Neural progenitor cell (in vitro differentiated cells): ENCODE measurements around the gene PPA2. TPM values are rescaled to one million over a fixed set of nuclear protein-coding genes. Genes with fewer than 3 reads are reported as not detected.
"Not testable (repeated sequence)": the region's sequence is repeated elsewhere in the genome, so short reads cannot be mapped to it uniquely, and the experiment has no call there.

Experiments used
- DNase-seq: peaks from one replicate; pipeline ENCODE4 v3.0.0-alpha.2; 2016; ENCODE audit warnings: low spot score
- H2AFZ ChIP-seq: fragments of 200-600 bp; sonication (generic); replicated peaks from 2 replicates; pipeline ENCODE4 v1.6.1; 2016; ENCODE audit warnings: antibody characterized with exemption
- H3F3A ChIP-seq: fragments of 200-600 bp; sonication (generic); 2 replicates; pipeline ENCODE4 v1.6.1; 2016; ENCODE audit warnings: antibody characterized with exemption, low read depth
- H3K27ac ChIP-seq: fragments of 200-600 bp; sonication (generic); 2 replicates; pipeline ENCODE4 v1.5.1; 2016; ENCODE audit warnings: mild to moderate bottlenecking
- H3K27me3 ChIP-seq: fragments of 200-600 bp; sonication (generic); 2 replicates; pipeline ENCODE4 v1.6.1; 2016; ENCODE audit warnings: mild to moderate bottlenecking, moderate library complexity
- H3K36me3 ChIP-seq: fragments of 200-600 bp; sonication (generic); 2 replicates; pipeline ENCODE4 v1.5.1; 2016
- H3K4me1 ChIP-seq: fragments of 200-600 bp; sonication (generic); 2 replicates; pipeline ENCODE4 v1.6.1; 2016; ENCODE audit warnings: mixed run types
- H3K4me2 ChIP-seq: fragments of 200-600 bp; sonication (generic); 2 replicates; pipeline ENCODE4 v1.6.1; 2016
- H3K4me3 ChIP-seq: fragments of 200-600 bp; sonication (generic); 2 replicates; pipeline ENCODE4 v1.5.1; 2016
- H3K79me2 ChIP-seq: fragments of 200-600 bp; sonication (generic); 2 replicates; pipeline ENCODE4 v1.6.1; 2016; ENCODE audit warnings: low read depth
- H3K9ac ChIP-seq: fragments of 200-600 bp; sonication (generic); 2 replicates; pipeline ENCODE4 v1.6.1; 2016
- H3K9me3 ChIP-seq: fragments of 200-600 bp; sonication (generic); 2 replicates; pipeline ENCODE4 v1.5.1; 2016; ENCODE audit warnings: low read depth
- H4K20me1 ChIP-seq: fragments of 200-600 bp; sonication (generic); 2 replicates; pipeline ENCODE4 v1.6.1; 2016; ENCODE audit warnings: low read depth
- H3K27ac Mint-ChIP-seq: 3 replicates; pipeline ENCODE4 v1.8.0; 2021; ENCODE audit warnings: mixed read lengths
- H3K27me3 Mint-ChIP-seq: 2 replicates; pipeline ENCODE4 v1.8.0; 2022; ENCODE audit warnings: low read depth, mild to moderate bottlenecking, inconsistent platforms, moderate library complexity, mixed read lengths; ENCODE audit not compliant: insufficient read depth
- H3K36me3 Mint-ChIP-seq: 3 replicates; pipeline ENCODE4 v1.8.0; 2021; ENCODE audit warnings: mixed read lengths
- H3K4me1 Mint-ChIP-seq: 3 replicates; pipeline ENCODE4 v1.8.0; 2021; ENCODE audit warnings: mixed read lengths
- H3K4me3 Mint-ChIP-seq: 3 replicates; pipeline ENCODE4 v1.8.0; 2021; ENCODE audit warnings: mild to moderate bottlenecking, moderate library complexity, mixed read lengths
- H3K9me3 Mint-ChIP-seq: 3 replicates; pipeline ENCODE4 v1.8.0; 2020; ENCODE audit warnings: mixed read lengths
- CTCF ChIP-seq: fragments of 200-600 bp; sonication (generic); IDR thresholded peaks from 2 replicates; pipeline ENCODE4 v1.5.1; 2017; ENCODE audit warnings: antibody characterized with exemption, mild to moderate bottlenecking
- EZH2 ChIP-seq: fragments of 200-600 bp; sonication (generic); IDR thresholded peaks from 2 replicates; pipeline ENCODE4 v1.6.1; 2017; ENCODE audit warnings: antibody characterized with exemption, mild to moderate bottlenecking, moderate library complexity
- EZH2phosphoT487 ChIP-seq: fragments of 200-600 bp; sonication (generic); IDR thresholded peaks from 2 replicates; pipeline ENCODE4 v1.6.1; 2017; ENCODE audit warnings: antibody characterized with exemption
- total RNA-seq: library from RNA; depleted of rRNA; stranded (reverse); fragments of >200 nt; gene quantifications from 2 replicates; pipeline ENCODE4 v1.2.3, GENCODE V29; 2015; ENCODE audit warnings: low replicate concordance

Gene PPA2
- total RNA-seq, 1 donor from 2014 or later: 237 TPM

DNA sequence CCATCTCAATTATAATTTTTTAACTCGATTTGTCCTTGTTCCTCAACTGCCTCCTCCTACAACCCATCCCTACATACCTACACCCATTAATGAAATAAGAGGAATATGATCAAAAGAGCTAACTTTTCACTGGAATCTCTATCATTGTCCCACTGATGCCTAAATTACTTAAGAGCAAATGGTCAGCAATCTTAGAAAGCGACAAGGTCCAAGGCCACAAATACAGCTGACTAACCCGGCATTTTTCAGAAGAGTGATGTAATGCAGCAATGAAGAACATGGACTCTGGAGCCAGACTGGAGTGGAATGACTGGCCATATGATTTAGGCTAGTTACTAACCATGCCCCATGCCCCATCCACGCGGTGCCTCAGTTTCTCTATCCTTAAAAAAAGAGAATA is 56.2 kb downstream of the PPA2 start:
- Histone ChIP-seq H4K20me1 (no peaks in the 10 kb centered on the region), H3K79me2 (no peaks in the 10 kb centered on the region), H3K9ac (no peak overlapping the region), H3K9me3 (no peaks in the 10 kb centered on the region), H3F3A (no peaks in the 10 kb centered on the region), H3K36me3 (peaks cover 10% of the 10 kb centered on the region), H3K4me3 (no peak overlapping the region), H3K4me1 (no peaks in the 10 kb centered on the region), H3K4me2 (no peak overlapping the region), H3K27ac (no peak overlapping the region), H2AFZ (no peak overlapping the region), H3K27me3 (no peaks in the 10 kb centered on the region)
- Mint-ChIP-seq H3K4me1 (no peaks in the 10 kb centered on the region), H3K27ac (no peak overlapping the region), H3K36me3 (peaks cover 23% of the 10 kb centered on the region), H3K4me3 (no peak overlapping the region), H3K27me3 (peaks cover 5% of the 10 kb centered on the region), H3K9me3 (peaks cover 1% of the 10 kb centered on the region)
- DNase-seq: no peak
- TF ChIP-seq EZH2phosphoT487 (no peak), EZH2 (no peak), CTCF (no peak)

GRCh38 chr4:105415281-105415744 is 58.5 kb downstream of the PPA2 start:
- H3K27me3 ChIP-seq: no peaks in the 10 kb centered on the region
- peaks cover 33% of the 10 kb centered on the region for H3K36me3 Mint-ChIP-seq
- H3K4me1 ChIP-seq: no peaks in the 10 kb centered on the region
- H3K4me3 ChIP-seq: no peak overlapping the region
- TF ChIP-seq EZH2phosphoT487 (no peak), EZH2 (no peak), CTCF (no peak)
- H3K27me3 Mint-ChIP-seq: peaks cover 5% of the 10 kb centered on the region
- H4K20me1 ChIP-seq: no peaks in the 10 kb centered on the region
- no peak overlapping the region for H3K27ac ChIP-seq
- no peak overlapping the region for H3K4me2 ChIP-seq
- H3K27ac Mint-ChIP-seq: no peak overlapping the region
- H3K4me3 Mint-ChIP-seq: no peak overlapping the region
- no peak for DNase-seq
- no peak overlapping the region for H2AFZ ChIP-seq
- no peaks in the 10 kb centered on the region for H3K4me1 Mint-ChIP-seq
- no peak overlapping the region for H3K9ac ChIP-seq
- no peaks in the 10 kb centered on the region for H3F3A ChIP-seq
- H3K9me3 Mint-ChIP-seq: peaks cover 14% of the 10 kb centered on the region
- peaks cover 9% of the 10 kb centered on the region for H3K36me3 ChIP-seq
- no peaks in the 10 kb centered on the region for H3K9me3 ChIP-seq
- no peaks in the 10 kb centered on the region for H3K79me2 ChIP-seq

- no peak for DNase-seq
- Mint-ChIP-seq H3K27me3 (peaks cover 5% of the 10 kb centered on the region), H3K36me3 (peaks cover 38% of the 10 kb centered on the region), H3K27ac (no peak overlapping the region), H3K4me3 (no peak overlapping the region), H3K4me1 (no peaks in the 10 kb centered on the region), H3K9me3 (peaks cover 14% of the 10 kb centered on the region)
- Histone ChIP-seq H3K27me3 (no peaks in the 10 kb centered on the region), H3F3A (no peaks in the 10 kb centered on the region), H3K4me1 (no peaks in the 10 kb centered on the region), H3K9ac (no peak overlapping the region), H3K27ac (no peak overlapping the region), H4K20me1 (no peaks in the 10 kb centered on the region), H3K79me2 (no peaks in the 10 kb centered on the region), H3K4me2 (no peak overlapping the region), H3K36me3 (peaks cover 9% of the 10 kb centered on the region), H2AFZ (no peak overlapping the region), H3K4me3 (no peak overlapping the region), H3K9me3 (no peaks in the 10 kb centered on the region)
- TF ChIP-seq CTCF (no peak), EZH2 (no peak), EZH2phosphoT487 (no peak)
Observed at GRCh38 chr4:105414316-105414715, 59.5 kb downstream of the PPA2 start.

- not testable (repeated sequence) for H3K27me3 Mint-ChIP-seq, H3K4me1 Mint-ChIP-seq, DNase-seq, H3K4me3 ChIP-seq, H3K4me1 ChIP-seq, H3K4me2 ChIP-seq, H3K9me3 ChIP-seq, H3K27ac Mint-ChIP-seq, H3K27me3 ChIP-seq, H3F3A ChIP-seq, H4K20me1 ChIP-seq, H2AFZ ChIP-seq, H3K27ac ChIP-seq, H3K79me2 ChIP-seq, H3K4me3 Mint-ChIP-seq, H3K9ac ChIP-seq
- peaks cover 58% of the 10 kb centered on the region for H3K36me3 Mint-ChIP-seq
- peaks cover 19% of the 10 kb centered on the region for H3K9me3 Mint-ChIP-seq
- peaks cover 27% of the 10 kb centered on the region for H3K36me3 ChIP-seq
Observed at GRCh38 chr4:105409135-105409534, 64.7 kb downstream of the PPA2 start.
